HG03354 (cell line): ENCODE data around the gene ARHGAP6.
"Not testable (repeated sequence)": the region's sequence is repeated elsewhere in the genome, so short reads cannot be mapped to it uniquely, and the experiment has no call there.

Experiments
- ATAC-seq: cut with Tn5 transposase; IDR thresholded peaks from one replicate; pipeline ENCODE4 v1.9.1; 2021; ENCODE audit warnings: mild to moderate bottlenecking; ENCODE audit not compliant: unreplicated experiment, poor library complexity, severe bottlenecking

Gene ARHGAP6

DNA sequence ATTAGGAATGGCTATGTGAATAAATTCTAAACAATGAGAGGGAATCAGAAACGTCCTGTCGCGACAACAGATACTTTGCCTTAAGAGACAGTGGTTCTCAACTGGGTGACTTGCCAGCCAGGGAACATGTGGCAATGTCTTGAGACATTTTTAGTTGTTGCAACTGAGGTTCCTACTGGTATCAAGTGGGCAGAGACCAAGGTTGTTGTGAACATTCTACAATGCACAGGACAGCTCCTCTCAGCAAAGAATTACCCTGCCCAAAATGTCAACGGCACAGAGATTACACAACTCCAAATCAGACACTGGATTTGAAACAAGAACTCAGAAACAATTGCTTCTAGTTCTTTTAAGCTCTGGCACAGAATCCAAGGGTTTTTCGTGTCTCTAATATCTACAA is 128.6 kb downstream of the ARHGAP6 start:
- no peak for ATAC-seq

DNA sequence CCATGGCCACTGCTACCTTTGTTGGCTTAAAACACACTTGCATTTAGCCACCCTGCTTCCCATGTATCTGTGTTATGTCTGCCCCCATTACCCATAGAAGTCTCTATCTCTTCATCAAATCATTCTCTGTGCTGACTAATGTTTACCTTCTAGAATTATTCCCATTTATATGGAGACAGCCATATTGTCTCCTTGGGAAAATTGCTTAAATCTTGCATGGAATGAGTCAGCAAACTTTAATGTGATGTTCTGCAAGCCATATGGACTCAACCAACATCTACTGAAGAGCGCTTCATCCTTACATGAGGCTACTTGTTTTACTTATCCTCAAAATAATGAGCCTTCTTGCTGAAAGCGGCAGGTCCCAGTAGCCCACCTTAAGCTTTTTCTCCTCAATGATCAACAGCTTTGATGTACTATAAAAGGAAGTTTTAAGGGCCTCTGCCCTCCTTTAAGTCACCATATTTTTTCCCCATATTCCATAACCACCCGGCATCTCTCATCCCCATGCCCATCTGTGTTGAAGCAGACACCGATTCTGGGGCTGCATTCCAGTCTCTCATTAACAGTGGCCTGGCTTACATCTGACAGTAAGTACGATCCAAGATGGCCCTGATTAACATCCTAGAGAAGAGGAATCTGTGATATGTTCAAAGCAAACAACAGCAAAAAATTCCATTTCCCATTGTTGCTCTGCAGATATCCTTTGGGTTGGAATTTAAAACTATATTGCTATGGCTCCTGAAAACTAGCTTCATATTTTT is 130.4 kb downstream of the ARHGAP6 start:
- no peak for ATAC-seq

DNA sequence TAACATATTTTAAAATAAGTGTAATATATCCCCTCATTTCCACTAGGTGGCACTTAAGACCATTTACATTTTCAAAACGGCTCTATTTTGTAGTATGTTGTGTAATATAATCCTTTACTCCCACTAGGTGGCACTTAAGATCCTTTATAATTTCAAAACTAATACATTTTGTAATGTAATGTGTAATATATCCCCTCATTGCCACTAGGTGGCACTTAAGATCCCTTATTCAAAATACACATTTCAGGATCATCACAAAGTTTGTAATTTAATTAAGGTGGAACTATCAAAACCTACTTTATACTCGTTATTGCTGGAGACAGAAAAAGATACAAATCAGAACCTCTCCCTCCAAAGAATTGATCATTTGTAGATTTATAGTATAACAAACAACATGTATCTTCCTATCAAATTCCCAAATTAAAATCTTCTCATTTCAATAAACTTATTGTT is 132.5 kb downstream of the ARHGAP6 start:
- peak; percentile 83 for ATAC-seq

- ATAC-seq = no peak
Measured at GRCh38 chrX:11532291-11533078, 133.2 kb downstream of the ARHGAP6 start.

DNA sequence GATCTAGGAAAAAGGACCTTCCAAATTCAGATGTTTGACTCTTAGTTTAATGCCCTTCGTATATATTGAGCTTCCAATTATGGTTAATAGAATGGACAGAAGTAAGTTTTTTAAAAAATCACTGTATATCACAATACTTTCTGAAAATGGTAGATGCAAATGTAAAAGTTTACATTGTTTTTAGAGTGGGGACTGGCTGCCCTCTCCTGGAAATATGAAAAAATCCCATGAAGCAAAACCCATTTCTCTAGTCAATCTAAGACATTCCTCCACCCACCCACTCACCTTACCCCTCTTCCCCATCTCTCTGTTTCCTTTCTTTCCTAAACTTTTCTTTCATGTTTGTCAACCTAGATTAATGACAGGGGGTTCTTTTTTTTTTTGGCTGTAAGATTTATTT is 134.5 kb downstream of the ARHGAP6 start:
- no peak for ATAC-seq

DNA sequence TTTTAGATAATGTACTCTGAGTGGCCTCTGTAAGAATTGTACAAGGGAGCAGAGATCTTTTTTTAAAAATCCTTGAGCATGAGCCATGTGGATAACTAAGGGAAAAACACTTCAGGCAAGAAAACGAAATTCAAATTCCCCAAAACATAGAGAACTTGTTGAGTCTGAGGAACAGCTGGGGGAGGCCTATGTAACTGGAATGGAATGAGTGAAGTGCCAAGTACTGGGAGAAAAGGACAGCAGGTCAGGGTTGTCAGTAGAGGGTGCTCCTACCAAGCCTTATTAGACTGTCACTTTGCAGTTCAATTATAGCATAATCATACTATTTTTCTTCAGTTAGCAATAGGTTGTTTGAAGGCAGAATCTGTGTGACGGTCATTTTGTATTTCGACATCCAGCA is 135.1 kb downstream of the ARHGAP6 start:
- no peak for ATAC-seq

DNA sequence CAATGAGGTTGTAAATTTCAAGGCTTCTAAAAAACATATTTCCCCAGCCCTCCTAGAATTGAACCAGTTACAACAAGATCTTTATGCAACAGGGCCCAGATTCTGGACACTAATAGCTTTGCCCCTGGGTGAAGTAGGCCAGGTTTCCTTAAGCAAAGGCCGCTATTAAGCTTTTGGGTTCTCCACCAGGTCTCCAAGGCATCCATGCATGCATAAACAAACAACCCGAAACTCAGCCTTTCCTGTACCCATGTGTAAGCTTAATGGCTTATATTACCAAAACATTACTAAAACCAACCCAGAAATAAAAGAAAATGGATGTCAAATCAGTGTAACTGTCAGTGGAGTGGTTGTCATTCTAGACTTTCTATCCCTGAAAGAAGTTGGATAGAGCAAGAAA is 137.1 kb downstream of the ARHGAP6 start:
- no peak for ATAC-seq

DNA sequence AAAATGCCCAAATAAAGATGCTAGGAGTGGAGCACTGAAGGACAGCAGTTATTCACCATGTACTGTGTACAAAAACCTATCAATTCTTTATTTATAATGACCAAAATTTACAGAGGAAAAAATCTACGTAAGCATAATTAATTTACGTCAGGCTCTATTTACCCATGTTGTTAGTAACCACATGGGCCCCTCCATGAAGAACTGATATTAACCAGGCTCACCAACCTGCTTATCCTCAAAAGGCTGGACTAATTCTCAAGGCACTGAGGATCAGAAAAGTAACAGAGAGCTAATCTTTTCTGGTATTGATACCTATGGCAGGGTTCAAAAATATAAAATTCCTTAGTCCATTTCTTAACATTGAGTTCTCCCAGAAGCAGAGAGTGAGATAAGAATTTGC is 140.0 kb downstream of the ARHGAP6 start:
- no peak for ATAC-seq

DNA sequence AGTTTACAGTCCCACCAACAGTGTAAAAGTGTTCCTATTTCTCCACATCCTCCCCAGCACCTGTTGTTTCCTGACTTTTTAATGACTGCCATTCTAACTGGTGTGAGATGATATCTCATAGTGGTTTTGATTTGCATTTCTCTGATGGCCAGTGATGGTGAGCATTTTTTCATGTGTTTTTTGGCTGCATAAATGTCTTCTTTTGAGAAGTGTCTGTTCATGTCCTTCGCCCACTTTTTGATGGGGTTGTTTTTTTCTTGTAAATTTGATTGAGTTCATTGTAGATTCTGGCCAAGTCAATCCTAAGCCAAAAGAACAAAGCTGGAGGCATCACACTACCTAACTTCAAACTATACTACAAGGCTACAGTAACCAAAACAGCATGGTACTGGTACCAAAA is 146.5 kb downstream of the ARHGAP6 start:
- ATAC-seq = not testable (repeated sequence)

DNA sequence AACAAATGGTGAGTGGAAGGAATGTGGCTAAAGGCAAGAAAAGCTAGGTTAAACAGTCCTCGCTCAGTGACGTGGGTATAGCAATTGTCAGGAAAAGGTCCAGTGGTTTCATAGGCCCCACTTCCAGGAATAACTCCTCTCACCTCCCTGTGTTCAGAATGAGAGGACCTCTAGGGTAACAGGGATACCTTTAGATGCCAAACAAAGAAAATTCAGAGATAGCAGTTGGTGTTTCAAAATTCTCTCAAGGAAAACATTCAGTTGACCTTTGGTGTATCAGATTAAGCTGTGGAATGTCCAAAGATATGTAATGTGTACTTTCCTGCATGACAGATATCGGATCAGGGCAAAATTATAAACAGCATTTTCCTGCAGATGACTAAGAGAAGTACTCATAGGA is 155.9 kb downstream of the ARHGAP6 start:
- no peak for ATAC-seq

DNA sequence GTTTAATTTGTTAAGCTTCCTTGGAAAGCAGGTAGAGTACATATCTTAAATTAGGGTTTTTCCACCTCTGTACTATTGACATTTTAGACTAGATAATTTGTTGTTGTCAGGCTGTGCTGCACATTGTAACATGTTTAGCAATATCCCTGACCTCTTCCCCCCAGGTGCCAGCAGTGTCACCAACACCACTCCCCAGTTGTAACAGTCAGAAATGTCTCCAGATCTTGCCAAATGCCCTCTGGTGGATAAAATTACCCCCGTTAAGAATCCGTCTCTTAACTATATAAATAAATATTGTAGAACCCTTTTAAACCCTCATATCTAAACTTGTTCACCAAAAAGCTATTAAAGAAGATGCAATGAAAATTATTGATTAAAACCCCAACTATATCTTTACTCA is 161.5 kb downstream of the ARHGAP6 start:
- no peak for ATAC-seq

- ATAC-seq = no peak
Measured at GRCh38 chrX:11499076-11500044, 166.4 kb downstream of the ARHGAP6 start.

DNA sequence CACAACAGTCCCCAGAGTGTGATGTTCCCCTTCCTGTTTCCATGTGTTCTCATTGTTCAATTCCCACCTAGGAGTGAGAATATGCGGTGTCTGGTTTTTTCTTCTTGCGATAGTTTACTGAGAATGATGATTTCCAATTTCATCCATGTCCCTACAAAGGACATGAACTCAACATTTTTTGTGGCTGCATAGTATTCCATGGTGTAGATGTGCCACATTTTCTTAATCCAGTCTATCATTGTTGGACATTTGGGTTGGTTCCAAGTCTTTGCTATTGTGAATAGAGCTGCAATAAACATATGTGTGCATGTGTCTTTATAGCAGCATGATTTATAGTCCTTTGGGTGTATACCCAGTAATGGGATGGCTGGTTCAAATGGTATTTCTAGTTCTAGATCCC is 174.3 kb downstream of the ARHGAP6 start:
- ATAC-seq = not testable (repeated sequence)

DNA sequence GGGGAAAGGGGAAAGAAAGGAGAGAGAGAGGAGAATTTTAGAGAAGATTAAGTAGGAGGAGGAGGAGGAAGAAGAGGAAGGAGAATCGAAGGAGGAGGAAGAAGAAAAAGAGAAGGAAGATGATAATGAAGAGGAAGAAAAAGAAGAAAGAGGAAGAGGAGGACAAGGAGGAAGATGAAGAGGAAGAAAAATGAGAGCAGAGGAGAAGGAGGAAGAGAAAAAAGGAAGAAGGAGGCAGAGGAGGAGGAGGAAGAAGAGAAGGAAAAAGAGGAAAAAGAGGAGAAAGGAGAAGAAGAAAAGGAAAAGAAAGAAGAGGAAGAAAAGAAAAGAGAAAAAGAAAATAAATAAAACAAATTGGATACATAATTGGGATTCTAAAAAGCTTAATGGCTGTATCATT is 181.4 kb downstream of the ARHGAP6 start:
- ATAC-seq = no peak

DNA sequence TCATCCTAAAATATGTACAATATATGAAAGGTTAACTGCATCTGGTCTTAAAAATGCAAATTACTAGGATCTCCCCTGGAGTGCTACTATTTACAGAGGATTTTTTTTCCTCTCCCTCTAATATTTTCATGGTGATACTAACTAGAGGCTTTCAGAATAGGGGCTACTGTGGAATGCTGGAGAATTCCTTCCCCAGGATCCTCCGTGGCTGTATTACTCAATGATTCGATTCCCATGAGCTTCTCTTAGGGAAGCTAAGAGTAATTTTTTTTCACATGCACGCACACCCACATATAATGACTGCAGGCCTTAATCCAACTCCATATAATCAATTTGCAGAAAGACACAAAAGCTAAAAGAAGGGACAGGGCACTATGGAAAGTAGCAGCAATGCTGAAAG is 184.7 kb downstream of the ARHGAP6 start:
- ATAC-seq = no peak

DNA sequence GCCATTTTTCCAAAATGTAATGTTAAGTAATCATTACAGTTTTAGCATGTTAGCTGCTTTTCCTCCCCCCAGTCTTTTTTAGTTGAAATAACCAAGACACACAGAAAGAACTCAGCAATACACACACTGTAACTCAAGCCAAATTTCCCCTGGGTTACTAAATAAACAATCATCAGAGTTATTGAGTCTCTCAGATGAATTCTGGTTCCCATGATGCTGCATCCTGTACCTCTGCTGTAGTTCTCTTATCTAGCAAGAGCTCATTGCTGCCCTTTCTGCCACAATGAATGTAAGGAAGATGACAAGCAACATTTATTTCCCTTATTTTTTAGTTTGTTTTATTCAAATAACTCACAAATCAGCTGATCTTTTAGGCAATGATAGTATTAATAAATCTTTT is 185.1 kb downstream of the ARHGAP6 start:
- no peak for ATAC-seq

- no peak for ATAC-seq
Measured at GRCh38 chrX:11478911-11479310, 186.8 kb downstream of the ARHGAP6 start.

DNA sequence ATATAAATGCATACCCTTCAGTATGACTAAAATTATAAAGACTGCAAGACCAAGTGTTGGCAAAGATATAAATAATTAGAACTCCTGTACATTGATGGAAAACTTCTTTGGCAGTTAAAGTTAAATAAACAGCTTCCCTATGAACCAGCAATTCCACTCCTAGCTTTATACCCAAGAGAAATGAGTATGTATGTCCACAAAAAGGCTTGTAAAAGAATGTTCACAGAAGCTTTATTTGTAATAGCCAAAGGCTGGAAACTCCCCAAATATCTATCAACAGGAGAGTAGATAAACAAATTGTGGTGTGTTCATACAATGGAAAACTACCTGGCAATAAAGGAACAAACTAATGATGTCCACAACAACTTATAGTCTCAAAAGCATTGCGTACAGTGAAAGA is 187.7 kb downstream of the ARHGAP6 start:
- ATAC-seq = no peak

GRCh38 chrX:11474576-11474975 is 191.1 kb downstream of the ARHGAP6 start:
- no peak for ATAC-seq

GRCh38 chrX:11474021-11474420 is 191.7 kb downstream of the ARHGAP6 start:
- no peak for ATAC-seq
